ENCODE data around the gene KCNQ5.
"Not testable (repeated sequence)": the region's sequence is repeated elsewhere in the genome, so short reads cannot be mapped to it uniquely, and the experiment has no call there.

The KCNQ5 gene

DNA sequence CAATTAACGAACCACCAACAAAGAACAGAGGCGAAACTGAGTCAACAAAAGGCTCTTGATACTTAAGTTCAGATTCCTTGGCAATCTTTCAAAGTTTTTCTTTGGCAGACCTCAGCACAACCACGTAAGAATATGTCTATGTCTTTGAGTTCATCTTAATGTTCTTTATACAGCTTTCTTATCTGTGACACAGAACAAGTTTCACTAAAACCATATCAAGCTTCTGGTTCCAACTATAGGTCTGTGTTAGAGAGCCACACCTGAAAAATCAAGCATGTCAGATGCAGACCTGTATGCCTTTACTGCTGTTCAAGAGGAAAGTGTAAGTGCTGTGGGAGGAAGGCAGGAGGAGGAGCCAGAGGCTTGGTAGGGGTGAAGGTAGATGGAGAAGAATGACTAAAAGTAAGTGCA is 332.1 kb downstream of the KCNQ5 start:
- no peak for DNase-seq (ENCODE audit: low read depth)

- DNase-seq (ENCODE audit: low read depth) = peak; percentile 17
Observed at GRCh38 chr6:72954716-72955115, 332.9 kb downstream of the KCNQ5 start.

- no peak for DNase-seq (ENCODE audit: low read depth)
Observed at GRCh38 chr6:72955666-72956065, 333.8 kb downstream of the KCNQ5 start.

DNA sequence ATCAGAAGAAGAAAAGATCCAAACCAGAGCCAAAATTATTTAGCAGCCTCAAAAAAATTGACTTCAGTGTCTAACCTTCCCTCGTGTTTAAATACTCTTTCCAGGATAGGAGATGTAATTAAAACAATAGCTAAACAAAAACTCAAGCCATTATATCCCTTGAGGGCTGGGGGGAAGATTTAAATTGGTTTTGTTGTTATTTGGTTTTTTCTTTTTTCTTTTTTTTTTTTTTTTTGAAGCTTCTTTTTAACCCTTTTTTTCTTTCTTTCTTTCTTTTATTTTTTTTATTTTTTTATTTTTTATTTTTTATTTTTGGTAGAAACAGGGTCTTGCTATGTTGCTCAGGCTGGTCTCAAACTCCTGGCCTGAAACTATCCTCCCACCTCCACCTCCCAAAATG is 334.4 kb downstream of the KCNQ5 start:
- no peak for DNase-seq (ENCODE audit: low read depth)

DNA sequence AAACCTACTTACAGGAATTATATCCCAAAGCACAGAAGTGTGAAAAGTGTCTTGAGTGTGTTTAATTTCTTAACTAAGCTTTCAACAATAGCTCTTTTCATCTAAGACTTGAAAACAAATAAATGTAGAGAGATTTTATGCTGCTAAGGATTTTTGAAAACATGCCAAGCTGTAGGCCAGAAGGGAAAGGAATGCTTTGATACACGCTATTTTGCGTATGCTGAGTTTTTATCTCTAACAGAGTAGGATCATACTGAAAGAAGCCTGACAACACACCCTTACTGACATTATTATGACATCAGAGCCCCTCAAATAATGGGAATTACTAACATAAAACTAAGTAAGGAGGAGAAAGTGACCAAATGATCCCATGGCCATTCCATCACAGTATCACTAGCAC is 338.0 kb downstream of the KCNQ5 start:
- DNase-seq (ENCODE audit: low read depth) = no peak

DNA sequence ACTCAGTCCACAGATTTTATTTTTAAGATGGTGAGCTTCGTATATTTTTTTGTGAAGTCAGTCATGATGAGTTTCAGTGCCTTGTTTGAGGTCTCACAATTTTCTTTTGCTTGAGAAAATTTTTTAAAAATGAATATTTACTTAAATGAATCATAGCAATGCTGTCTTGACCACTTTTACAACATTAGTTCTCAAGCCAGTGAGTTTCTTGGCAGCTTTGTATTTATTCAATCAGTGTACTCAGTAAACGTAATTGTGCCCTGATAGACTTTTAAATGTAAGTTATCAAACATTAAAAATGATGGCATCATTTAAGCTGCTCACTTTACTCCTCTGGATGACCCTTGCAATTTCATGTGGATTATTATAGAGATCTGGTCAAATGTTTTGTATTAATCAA is 342.1 kb downstream of the KCNQ5 start:
- DNase-seq (ENCODE audit: low read depth) = no peak

DNA sequence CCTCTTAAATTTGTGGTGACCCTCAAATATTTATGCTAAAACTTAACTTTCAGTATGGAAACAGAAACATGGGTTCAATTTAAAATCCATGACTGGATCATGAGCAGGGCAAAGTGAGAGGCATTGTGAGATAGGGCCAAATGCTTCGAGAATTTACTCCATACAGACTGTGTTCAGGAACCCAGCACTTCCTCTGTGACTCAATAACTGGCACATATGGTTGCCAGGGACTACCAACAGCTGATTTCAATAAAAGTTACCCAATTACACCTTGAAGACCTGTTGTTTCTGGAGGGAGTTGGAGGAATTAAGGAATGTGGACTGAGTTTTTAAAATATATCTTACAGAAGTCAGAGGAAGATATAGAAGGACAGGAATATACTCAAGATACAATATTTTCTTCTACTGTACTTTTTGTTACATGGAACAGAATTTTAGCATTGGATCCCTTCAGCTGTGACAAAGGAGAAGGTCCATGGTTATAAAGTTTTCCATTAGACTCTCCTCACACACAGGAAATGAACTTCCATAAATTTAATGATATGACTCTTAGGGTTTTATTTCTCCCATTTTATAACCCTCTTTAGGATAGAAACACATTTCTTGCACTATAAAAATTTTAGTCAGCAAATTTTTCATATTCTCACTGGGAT is 344.9 kb downstream of the KCNQ5 start:
- peak; percentile 21 for DNase-seq (ENCODE audit: low read depth)

GRCh38 chr6:72967329-72967728 is 345.5 kb downstream of the KCNQ5 start:
- DNase-seq (ENCODE audit: low read depth) = no peak

GRCh38 chr6:72968704-72969103 is 346.8 kb downstream of the KCNQ5 start:
- no peak for DNase-seq (ENCODE audit: low read depth)

- DNase-seq (ENCODE audit: low read depth) = no peak
Observed at GRCh38 chr6:72969666-72970065, 347.8 kb downstream of the KCNQ5 start.

GRCh38 chr6:72972579-72972978 is 350.7 kb downstream of the KCNQ5 start:
- DNase-seq (ENCODE audit: low read depth) = no peak

DNA sequence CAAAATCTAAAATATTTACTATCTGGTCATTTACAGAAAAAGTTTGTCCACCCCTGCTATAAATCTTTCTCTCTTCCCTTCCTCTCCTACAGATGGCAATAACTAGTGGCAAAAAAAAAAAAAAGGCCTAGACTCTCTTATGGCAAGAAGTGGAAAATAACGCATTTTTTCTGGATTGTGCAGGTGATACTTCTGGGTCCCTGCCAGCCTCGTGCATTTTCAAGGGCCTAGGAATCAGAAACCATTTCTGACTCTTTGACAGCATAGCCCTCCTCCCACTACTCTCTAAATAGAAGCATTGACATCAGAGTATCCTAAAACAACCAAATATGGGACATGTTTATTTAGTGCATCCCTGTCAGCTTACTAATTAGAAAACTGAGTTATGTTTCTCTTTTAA is 352.4 kb downstream of the KCNQ5 start:
- no peak for DNase-seq (ENCODE audit: low read depth)

- no peak for DNase-seq (ENCODE audit: low read depth)
Observed at GRCh38 chr6:72975352-72975752, 353.5 kb downstream of the KCNQ5 start.

DNA sequence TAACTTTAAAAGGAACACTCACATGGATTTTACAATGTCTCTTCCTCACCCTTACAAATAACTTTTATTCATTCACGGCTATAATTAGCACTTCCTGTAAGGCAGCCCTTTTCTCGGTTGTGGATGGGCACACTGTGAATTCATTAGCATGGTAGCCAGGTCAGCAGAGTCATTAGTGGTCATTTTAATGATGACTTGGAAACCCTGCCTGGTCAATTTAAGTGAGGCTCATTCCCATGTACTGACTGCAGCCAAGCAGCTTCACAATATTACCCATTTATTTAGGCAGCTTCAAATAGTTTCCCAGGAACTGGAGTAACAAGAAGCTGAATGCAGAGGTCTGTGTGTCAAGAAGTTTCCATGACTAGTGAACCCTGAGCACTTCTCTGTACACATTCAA is 354.6 kb downstream of the KCNQ5 start:
- no peak for DNase-seq (ENCODE audit: low read depth)

- no peak for DNase-seq (ENCODE audit: low read depth)
Observed at GRCh38 chr6:72977114-72977513, 355.2 kb downstream of the KCNQ5 start.

DNA sequence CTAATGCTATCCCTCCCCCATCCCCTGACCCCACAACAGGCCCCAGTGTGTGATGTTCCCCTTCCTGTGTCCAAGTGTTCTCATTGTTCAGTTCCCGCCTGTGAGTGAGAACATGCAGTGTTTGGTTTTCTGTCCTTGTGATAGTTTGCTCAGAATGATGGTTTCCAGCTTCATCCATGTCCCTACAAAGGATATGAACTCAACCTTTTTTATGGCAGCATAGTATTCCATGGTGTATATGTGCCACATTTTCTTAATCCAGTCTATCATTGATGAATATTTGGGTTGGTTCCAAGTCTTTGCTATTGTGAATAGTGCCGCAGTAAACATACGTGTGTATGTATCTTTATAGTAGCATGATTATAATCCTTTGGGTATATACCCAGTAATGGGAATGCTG is 356.9 kb downstream of the KCNQ5 start:
- DNase-seq (ENCODE audit: low read depth) = not testable (repeated sequence)

- DNase-seq (ENCODE audit: low read depth) = not testable (repeated sequence)
Observed at GRCh38 chr6:72984189-72984831, 362.4 kb downstream of the KCNQ5 start.

DNA sequence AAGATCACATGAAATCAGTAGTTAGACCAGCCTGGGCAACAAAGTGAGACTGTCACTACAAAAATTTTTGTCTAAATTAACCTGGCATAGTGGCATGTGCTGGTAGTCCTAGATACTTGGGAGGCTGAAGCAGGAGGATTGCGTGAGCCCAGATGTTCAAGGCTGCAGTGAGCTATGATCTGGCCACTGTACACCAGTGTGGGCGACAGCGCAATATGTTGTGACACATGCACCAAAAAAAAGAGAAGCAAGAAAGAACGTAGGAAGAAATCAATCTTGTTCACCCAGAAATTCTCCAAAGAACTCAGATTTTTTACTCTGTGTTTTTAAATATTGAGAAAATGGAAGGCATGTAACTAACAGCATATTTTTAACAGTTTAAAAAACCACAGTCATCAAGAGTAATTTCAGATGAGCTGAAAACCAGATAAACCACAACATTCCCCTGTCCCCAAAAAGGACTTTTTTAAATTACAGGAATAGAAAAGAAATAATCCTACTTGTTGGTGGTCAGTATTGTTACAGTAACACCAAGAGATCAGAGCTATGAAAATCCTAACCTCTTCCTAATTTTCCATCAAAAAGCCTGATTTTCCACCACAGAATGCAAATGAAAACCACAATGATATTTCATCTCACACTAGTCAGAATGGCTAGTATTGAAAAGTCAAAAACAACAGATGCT is 363.3 kb downstream of the KCNQ5 start:
- DNase-seq (ENCODE audit: low read depth) = no peak

DNA sequence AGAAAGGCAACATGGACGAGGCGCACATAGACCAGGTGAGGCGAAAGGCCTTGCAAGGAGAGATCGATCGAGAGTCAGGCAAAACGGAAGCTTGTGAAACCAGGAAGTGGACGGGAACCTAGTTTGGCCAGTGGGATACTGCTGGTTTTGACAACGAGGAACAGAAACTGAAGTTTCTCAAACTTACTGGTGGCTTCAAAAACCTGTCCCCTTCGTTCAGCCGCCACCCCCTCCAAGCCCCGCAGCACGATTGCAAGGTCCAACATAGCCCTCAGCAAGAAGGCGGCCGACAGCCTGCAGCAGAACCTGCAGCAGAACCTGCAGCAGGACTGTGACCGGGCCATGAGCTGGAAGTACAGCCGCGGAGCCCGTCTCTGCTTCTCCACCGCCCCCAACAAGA is 365.4 kb downstream of the KCNQ5 start:
- no peak for DNase-seq (ENCODE audit: low read depth)

DNA sequence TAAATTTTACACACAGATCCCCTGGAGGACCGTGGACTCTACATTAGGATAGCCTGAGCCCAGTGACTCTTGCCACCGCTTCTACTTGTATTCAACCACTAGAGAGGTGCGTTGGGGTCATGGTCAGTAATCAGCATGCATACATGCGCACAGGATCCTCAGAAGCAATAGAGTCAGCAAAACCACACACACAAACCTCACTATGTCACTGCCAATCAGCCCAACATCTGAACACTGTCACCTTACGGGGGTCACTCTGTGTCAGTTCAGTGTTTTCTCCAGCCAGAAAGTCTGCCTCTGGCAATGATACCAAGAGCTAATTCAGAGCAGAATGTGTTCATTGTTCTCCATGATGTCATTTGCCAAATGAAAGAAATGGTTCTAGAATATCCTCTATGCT is 378.1 kb downstream of the KCNQ5 start:
- DNase-seq (ENCODE audit: low read depth) = no peak

GRCh38 chr6:73000460-73000859 is 378.6 kb downstream of the KCNQ5 start:
- DNase-seq (ENCODE audit: low read depth) = no peak

DNA sequence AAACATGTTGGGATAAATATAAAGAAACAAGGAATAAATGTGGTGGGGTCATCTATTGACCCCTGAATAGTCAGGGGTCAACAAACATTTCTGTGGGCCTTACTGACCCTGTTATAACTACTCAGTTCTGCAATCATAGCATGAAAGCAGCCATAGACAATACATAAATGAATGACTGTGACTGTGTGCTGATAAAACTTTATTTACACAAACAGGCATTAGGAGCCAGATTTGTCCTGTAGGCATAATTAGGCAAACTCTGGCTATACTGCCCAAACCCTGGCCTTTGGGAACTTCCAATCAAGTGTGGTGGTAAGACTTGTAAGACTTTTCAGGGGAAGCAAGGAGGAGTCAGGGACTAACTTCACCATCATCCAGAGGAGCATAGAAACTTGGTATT is 380.7 kb downstream of the KCNQ5 start:
- no peak for DNase-seq (ENCODE audit: low read depth)

DNA sequence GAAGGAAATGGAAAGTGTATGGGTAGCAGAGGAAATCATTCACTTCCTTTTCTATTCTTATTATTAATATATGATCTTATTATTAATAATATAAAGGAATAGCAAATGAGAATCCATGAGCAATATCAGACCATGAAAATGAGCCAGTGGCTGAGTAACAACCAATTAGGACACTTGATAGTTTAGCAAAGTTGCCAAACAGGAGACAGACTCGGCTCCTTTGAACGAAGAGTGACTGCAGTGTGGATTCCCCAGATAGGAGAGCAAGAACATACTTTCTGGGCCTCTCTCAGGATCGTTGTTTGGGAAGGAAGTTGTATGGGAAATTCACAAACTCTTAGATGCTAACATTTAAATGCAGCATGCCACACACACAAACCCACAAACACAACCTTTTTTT is 381.4 kb downstream of the KCNQ5 start:
- no peak for DNase-seq (ENCODE audit: low read depth)

DNA sequence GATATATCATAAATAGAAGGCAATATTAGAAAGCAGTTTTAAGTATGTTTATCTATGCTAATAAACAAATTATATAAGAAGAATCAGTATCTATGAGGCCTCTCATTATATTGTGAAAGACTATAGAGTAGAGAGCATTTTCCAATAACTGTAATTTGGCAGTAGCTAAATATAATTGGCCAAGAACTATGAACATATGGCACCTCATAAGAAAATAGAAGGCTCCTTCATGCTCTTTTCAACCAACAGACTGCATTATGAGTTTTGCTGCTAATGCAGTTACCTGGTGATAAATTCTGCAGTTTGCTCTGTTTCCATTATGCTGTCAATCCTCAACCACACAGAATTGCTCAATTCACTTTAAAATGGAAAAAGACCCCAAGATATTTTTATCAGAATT is 382.4 kb downstream of the KCNQ5 start:
- DNase-seq (ENCODE audit: low read depth) = no peak

Data from fibroblast of the conjunctiva (primary cell).